ENCODE data around the gene SLC15A2. TPM values are rescaled to one million over a fixed set of nuclear protein-coding genes. Genes with fewer than 3 reads are reported as not detected.

The SLC15A2 gene
- polyA plus RNA-seq, 3 donors, result 0.37 to 5.4 (median 0.62) TPM

- H3K27ac ChIP-seq (ENCODE audit: low read depth in 1 of 2, low read length in 2 of 2), result no peak overlapping the region
- no peaks in the 10 kb centered on the region for H4K20me1 ChIP-seq (ENCODE audit: insufficient read depth, low read length)
- Mint-ChIP-seq H3K4me3 (no peak overlapping the region), H3K36me3 (peaks cover 26 to 49% of the 10 kb centered on the region in 2 donors), H3K27me3 (ENCODE audit: low read depth in 3 of 3) (peaks cover 0 to 2% (median 1%) of the 10 kb centered on the region in 3 donors), H3K4me1 (peaks cover 4% of the 10 kb centered on the region), H3K9me3 (peaks cover 17 to 29% (median 20%) of the 10 kb centered on the region in 7 donors), H3K27ac (no peak overlapping the region)
- no peak for DNase-seq
- intact Hi-C loops (cut with micrococcal nuclease), result no loop called here
- H3K27me3 ChIP-seq (ENCODE audit: control insufficient read depth in 2 of 2, insufficient read depth in 2 of 2, low read length in 2 of 2), result no peaks in the 10 kb centered on the region
- no peak overlapping the region for H2AFZ ChIP-seq (ENCODE audit: insufficient read depth, low read depth, low read length, poor library complexity, severe bottlenecking)
- H3K9me3 ChIP-seq (replicated peaks in 1 of 2; ENCODE audit: control insufficient read depth in 1 of 2, insufficient read depth in 1 of 2, low read length in 2 of 2), result peaks cover 14 to 20% of the 10 kb centered on the region in 2 donors
- H3K4me1 ChIP-seq (ENCODE audit: control insufficient read depth in 1 of 2, insufficient read depth in 2 of 2, low read length in 2 of 2), result peaks cover 3 to 4% of the 10 kb centered on the region in 2 donors
- no peak for TF ChIP-seq CTCF (IDR thresholded peaks at IDR 0.05)
- no peaks in the 10 kb centered on the region for H3K79me2 ChIP-seq (ENCODE audit: insufficient read depth, low read length)
- H3K9ac ChIP-seq (ENCODE audit: insufficient read depth, low read length, poor library complexity, severe bottlenecking), result no peak overlapping the region
- no peak overlapping the region for H3K4me2 ChIP-seq (replicated peaks; ENCODE audit: extremely low read depth, low read length, poor library complexity, severe bottlenecking)
- peaks cover 14 to 45% of the 10 kb centered on the region in 2 donors for H3K36me3 ChIP-seq (replicated peaks in 1 of 2; ENCODE audit: control insufficient read depth in 1 of 2, insufficient read depth in 2 of 2, low read length in 2 of 2)
- no CpG with 5 or more reads among the region's 1 CpG for WGBS (ENCODE audit: insufficient coverage)
- no peak overlapping the region for H3K4me3 ChIP-seq (replicated peaks in 1 of 3; ENCODE audit: low read depth in 2 of 3, low read length in 3 of 3)
These were observed 57.2 kb downstream of the SLC15A2 start for GRCh38 chr3:121951291-121951919.

- H4K20me1 ChIP-seq (ENCODE audit: insufficient read depth, low read length), result no peaks in the 10 kb centered on the region
- no peaks in the 10 kb centered on the region for H3K79me2 ChIP-seq (ENCODE audit: insufficient read depth, low read length)
- peaks cover 5 to 14% of the 10 kb centered on the region in 2 donors for H3K36me3 ChIP-seq (replicated peaks in 1 of 2; ENCODE audit: control insufficient read depth in 1 of 2, insufficient read depth in 2 of 2, low read length in 2 of 2)
- H3K9me3 Mint-ChIP-seq, result peaks cover 18 to 29% (median 26%) of the 10 kb centered on the region in 7 donors
- peaks cover 32 to 33% of the 10 kb centered on the region in 2 donors for H3K4me1 ChIP-seq (ENCODE audit: control insufficient read depth in 1 of 2, insufficient read depth in 2 of 2, low read length in 2 of 2)
- H3K4me3 Mint-ChIP-seq, result no peak overlapping the region
- peak overlapping the region; percentile 37 to 80 for H3K27ac ChIP-seq (ENCODE audit: low read depth in 1 of 2, low read length in 2 of 2)
- DNase-seq, result no peak
- WGBS (ENCODE audit: insufficient coverage), result 71% methylated on average over 1 of the region's 3 CpGs
- H3K9me3 ChIP-seq (replicated peaks in 1 of 2; ENCODE audit: control insufficient read depth in 1 of 2, insufficient read depth in 1 of 2, low read length in 2 of 2), result peaks cover 17 to 18% of the 10 kb centered on the region in 2 donors
- peaks cover 20 to 43% of the 10 kb centered on the region in 2 donors for H3K36me3 Mint-ChIP-seq
- no peak for TF ChIP-seq CTCF (IDR thresholded peaks at IDR 0.05)
- H3K4me1 Mint-ChIP-seq, result peaks cover 27% of the 10 kb centered on the region
- H3K4me2 ChIP-seq (replicated peaks; ENCODE audit: extremely low read depth, low read length, poor library complexity, severe bottlenecking), result peak overlapping the region; percentile 5
- H3K27me3 Mint-ChIP-seq (ENCODE audit: low read depth in 3 of 3), result peaks cover 0 to 1% (median 0%) of the 10 kb centered on the region in 3 donors
- peak overlapping the region in 1 of 3 experiments; percentile 44 for H3K4me3 ChIP-seq (replicated peaks in 1 of 3; ENCODE audit: low read depth in 2 of 3, low read length in 3 of 3)
- intact Hi-C loops (cut with micrococcal nuclease), result no loop called here
- H3K27ac Mint-ChIP-seq, result peak overlapping the region in 2 of 7 donors; percentile 40 to 84
- no peak overlapping the region for H3K9ac ChIP-seq (ENCODE audit: insufficient read depth, low read length, poor library complexity, severe bottlenecking)
- no peaks in the 10 kb centered on the region for H3K27me3 ChIP-seq (ENCODE audit: control insufficient read depth in 2 of 2, insufficient read depth in 2 of 2, low read length in 2 of 2)
- no peak overlapping the region for H2AFZ ChIP-seq (ENCODE audit: insufficient read depth, low read depth, low read length, poor library complexity, severe bottlenecking)
These were observed 62.2 kb downstream of the SLC15A2 start for GRCh38 chr3:121956363-121956762.
